DMS153 treated with DMSO at 0.1 percent for 48 hours (cell line): ENCODE measurements around the gene LCN2.

Experiments used
- DNase-seq: peaks from one replicate; lab custom pipeline; 2025; ENCODE audit not compliant: unreplicated experiment; lab: John Stamatoyannopoulos, UW

The LCN2 gene

GRCh38 chr9:128190516-128191405 is 41.5 kb downstream of the LCN2 start:
- DNase-seq: no peak

DNA sequence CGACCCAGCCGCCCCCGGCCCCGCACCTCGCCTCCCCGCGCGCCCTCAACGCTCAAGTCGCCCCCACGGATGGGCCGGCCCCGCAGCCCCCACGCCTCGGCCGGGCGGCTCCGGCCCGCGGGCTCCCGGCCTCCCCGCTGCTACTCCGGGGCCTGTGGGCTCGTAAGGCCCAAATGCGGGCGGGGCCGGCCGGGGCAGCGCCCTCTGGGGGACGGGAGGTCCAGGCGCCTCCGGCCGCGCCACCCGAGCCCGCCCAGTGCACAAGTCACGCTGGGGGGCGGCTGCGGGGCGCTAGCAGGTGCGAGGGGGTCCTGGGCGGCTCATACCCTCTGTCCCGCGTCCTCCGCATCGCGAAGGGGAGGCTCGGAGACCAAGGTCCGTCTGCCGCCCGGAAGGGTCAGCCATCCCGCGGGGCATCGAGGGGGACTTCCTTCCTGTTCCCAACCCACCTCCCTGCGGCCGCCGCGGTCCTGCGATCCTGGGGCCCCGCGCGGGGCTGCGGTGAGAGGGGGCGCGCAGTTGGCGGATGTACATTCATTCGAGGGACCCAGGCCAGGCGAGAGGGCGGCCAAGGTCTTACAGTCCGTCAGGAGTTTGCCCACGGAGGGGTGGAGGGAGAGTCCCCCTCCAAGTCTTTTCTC is 42.3 kb downstream of the LCN2 start, which contains the start of gene CIZ1:
Gene CIZ1 (minus strand): TSS at position 167 of the 641 bp plus-strand sequence. CDS start 715 bp downstream, outside the sequence.
- peak; percentile 36 for DNase-seq

DNA sequence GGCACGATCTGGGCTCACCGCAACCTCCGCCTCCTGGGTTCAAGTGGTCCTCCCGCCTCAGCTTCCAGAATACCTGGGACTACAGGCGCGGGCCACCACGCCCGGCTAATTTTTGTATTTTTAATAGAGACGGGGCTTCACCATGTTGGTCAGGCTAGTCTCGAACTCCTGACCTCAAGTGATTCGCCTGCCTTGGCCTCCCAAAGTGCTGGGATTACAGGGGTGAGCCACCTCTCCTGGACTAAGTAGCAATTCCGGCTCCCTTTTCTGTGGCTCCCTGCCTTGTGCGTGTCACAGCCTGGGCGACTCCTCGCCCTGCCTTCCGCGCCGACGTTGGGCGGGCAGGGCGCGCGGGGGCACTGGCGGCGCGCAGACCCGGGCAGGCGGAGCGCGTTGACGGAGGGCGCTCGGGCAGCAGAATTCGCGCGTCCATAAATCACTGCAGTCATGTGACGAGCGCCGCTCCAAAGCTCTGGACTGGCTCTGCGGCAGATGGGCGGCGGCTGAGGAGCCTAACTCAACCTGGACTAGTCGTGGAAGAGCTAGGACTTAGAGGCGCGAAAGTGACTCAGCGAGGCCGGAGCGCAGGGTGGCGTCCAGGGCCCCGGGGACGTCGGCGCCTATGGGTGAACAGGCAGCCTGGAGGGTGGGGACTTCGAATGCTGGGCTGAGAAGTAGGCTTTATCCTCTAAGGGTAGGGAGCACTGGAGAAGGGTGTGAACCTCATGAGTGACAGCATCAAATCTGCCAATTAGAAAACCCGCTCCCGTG is 43.5 kb downstream of the LCN2 start:
- DNase-seq: peak; percentile 89

DNA sequence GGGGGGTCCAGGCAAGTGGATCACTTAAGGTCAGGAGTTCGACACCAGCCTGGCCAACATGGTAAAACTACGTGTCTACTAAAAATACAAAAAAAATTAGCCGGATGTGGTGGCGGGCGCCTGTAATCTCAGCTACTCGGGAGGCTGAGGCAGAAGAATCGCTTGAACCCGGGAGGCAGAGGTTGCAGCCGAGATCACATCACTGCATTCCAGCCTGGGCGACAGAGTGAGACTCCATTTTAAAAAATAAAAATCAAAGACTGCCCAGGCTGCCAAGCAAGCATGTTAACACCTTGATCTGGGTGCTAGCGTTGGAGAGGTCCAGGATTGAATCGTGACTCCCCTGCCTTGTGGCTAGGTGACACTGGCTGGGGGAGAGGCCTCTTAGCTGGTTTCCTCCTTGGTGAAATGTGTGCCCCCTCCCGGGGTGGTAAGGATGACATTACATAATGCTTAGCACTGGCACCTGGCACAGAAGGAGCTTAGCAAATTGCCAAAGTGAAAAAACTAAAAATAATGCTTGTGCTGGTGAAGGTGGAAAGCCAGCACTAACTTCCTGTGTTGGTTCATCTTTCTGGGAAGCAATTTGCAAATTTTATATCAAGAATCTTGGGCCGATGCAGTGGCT is 44.3 kb downstream of the LCN2 start:
- DNase-seq: no peak

GRCh38 chr9:128201441-128202369 is 52.5 kb downstream of the LCN2 start:
- DNase-seq: no peak

- no peak for DNase-seq
Observed at GRCh38 chr9:128202648-128203023, 53.4 kb downstream of the LCN2 start.
